Esophagus muscularis mucosa (tissue), 4 donors: ENCODE measurements around the gene POLRMT.

ENCODE experiments used
- CTCF ChIP-seq, 3 experiments: fragments of 200-600 bp in 2 of 3; fragments of 450-650 bp in 1 of 3; sonication (generic) in 2 of 3; IDR thresholded peaks; one replicate each; pipeline ENCODE4 v1.5.1; 2017 to 2019; ENCODE audit warnings: antibody characterized with exemption in 3 of 3, mild to moderate bottlenecking in 2 of 3, moderate library complexity in 1 of 3
- EP300 ChIP-seq: sonication (generic); formaldehyde crosslinking; IDR thresholded peaks from one replicate; pipeline ENCODE4 v1.6.1; 2017; ENCODE audit warnings: antibody characterized with exemption
- POLR2A ChIP-seq: fragments of 450-650 bp; IDR thresholded peaks from one replicate; pipeline ENCODE4 v1.6.1; 2017; ENCODE audit warnings: antibody characterized with exemption, moderate library complexity, mild to moderate bottlenecking, low read depth
- POLR2AphosphoS5 ChIP-seq, 2 donors: sonication (generic); formaldehyde crosslinking; IDR thresholded peaks; one replicate each; pipeline ENCODE4 v1.6.1; 2017; ENCODE audit warnings: antibody characterized with exemption in 2 of 2

GRCh38 chr19:575527-576506 is 57.5 kb downstream of the POLRMT start:
- TF ChIP-seq CTCF (IDR thresholded peaks at IDR 0.05) (no peak), POLR2A (no peak), EP300 (no peak), POLR2AphosphoS5 (IDR thresholded peaks at IDR 0.05) (peak in 1 of 2 donors; percentile 6)
